RPMI7951 (cell line): ENCODE measurements around the gene RPL7A. TPM values are rescaled to one million over a fixed set of nuclear protein-coding genes. Genes with fewer than 3 reads are reported as not detected.
"Not testable (repeated sequence)": the region's sequence is repeated elsewhere in the genome, so short reads cannot be mapped to it uniquely, and the experiment has no call there.

Source experiments
- DNase-seq: peaks from one replicate; pipeline ENCODE4 v3.0.0-alpha.2; 2012; ENCODE audit warnings: low read depth
- total RNA-seq: library from RNA; depleted of rRNA; stranded (reverse); fragments of >200 nt; shearing (Covaris generic); gene quantifications from 2 replicates; pipeline ENCODE4 v1.2.3, GENCODE V29; 2014; rRNA removed

Gene RPL7A
- total RNA-seq, 1 experiment from 2014 or later = 1,811 TPM

GRCh38 chr9:133389025-133389557, 41.1 kb downstream of the RPL7A start:
- DNase-seq = no peak

GRCh38 chr9:133389562-133389961, 41.5 kb downstream of the RPL7A start:
- no peak for DNase-seq

- DNase-seq = no peak
Observed at GRCh38 chr9:133390713-133391112, 42.7 kb downstream of the RPL7A start.

GRCh38 chr9:133391449-133391848, 43.4 kb downstream of the RPL7A start:
- not testable (repeated sequence) for DNase-seq

- not testable (repeated sequence) for DNase-seq
Observed at GRCh38 chr9:133392308-133392707, 44.3 kb downstream of the RPL7A start.

GRCh38 chr9:133393399-133393798, 45.4 kb downstream of the RPL7A start:
- no peak for DNase-seq

- no peak for DNase-seq
Observed at GRCh38 chr9:133394687-133395271, 46.8 kb downstream of the RPL7A start.

GRCh38 chr9:133396952-133397351, 48.9 kb downstream of the RPL7A start:
- DNase-seq = no peak

GRCh38 chr9:133397370-133397769, 49.4 kb downstream of the RPL7A start:
- no peak for DNase-seq

GRCh38 chr9:133397895-133398294, 49.9 kb downstream of the RPL7A start:
- DNase-seq = no peak

- DNase-seq = no peak
Observed at GRCh38 chr9:133400292-133400691, 52.3 kb downstream of the RPL7A start.

Other genes starting within 250 kb of the RPL7A start
- gene RALGDS, start 227.0 kb upstream of the RPL7A start, total RNA-seq = 12.5 and 18.9 TPM in 2 replicates
- gene GBGT1, start 184.3 kb upstream of the RPL7A start, total RNA-seq = 0.59 and 1.3 TPM in 2 replicates
- gene OBP2B, start 139.0 kb upstream of the RPL7A start, total RNA-seq = not detected in 2 replicates
- not detected in 2 replicates for gene ABO, start 73.0 kb upstream of the RPL7A start, total RNA-seq
- gene SURF6, start 12.0 kb upstream of the RPL7A start, total RNA-seq = 4.6 and 11.2 TPM in 2 replicates
- gene MED22, start 87 bp upstream of the RPL7A start, total RNA-seq = 13.8 and 15.2 TPM in 2 replicates
- 13.3 and 15.9 TPM in 2 replicates for gene SURF1, start 8.3 kb downstream of the RPL7A start, total RNA-seq
- gene SURF2, start 8.3 kb downstream of the RPL7A start, total RNA-seq = 15.0 and 15.7 TPM in 2 replicates
- gene SURF4, start 27.8 kb downstream of the RPL7A start, total RNA-seq = 188 and 217 TPM in 2 replicates
- 1.5 and 1.7 TPM in 2 replicates for gene STKLD1, start 28.1 kb downstream of the RPL7A start, total RNA-seq
- gene REXO4, start 69.8 kb downstream of the RPL7A start, total RNA-seq = 9.0 and 9.5 TPM in 2 replicates
- gene ADAMTS13, start 74.1 kb downstream of the RPL7A start, total RNA-seq = not detected in 2 replicates
- 2.4 TPM in 2 replicates for gene CACFD1, start 111.8 kb downstream of the RPL7A start, total RNA-seq
- gene SLC2A6, start 130.9 kb downstream of the RPL7A start, total RNA-seq = 15.4 and 23.7 TPM in 2 replicates
- not detected in 2 replicates for gene MYMK, start 176.7 kb downstream of the RPL7A start, total RNA-seq
- gene ADAMTSL2, start 186.5 kb downstream of the RPL7A start, total RNA-seq = 6.6 and 9.7 TPM in 2 replicates